ENCODE data around the gene OR4Q2. TPM values are rescaled to one million over a fixed set of nuclear protein-coding genes. Genes with fewer than 3 reads are reported as not detected.
"Not testable (repeated sequence)": the region's sequence is repeated elsewhere in the genome, so short reads cannot be mapped to it uniquely, and the experiment has no call there.

OR4Q2 gene
- total RNA-seq (2014; rRNA removed; shearing (Covaris generic)): not detected in 2 replicates

GRCh38 chr14:20001863-20002262 is at the start of gene OR4Q2:
Gene OR4Q2 (plus strand): TSS chr14:20002163.
- DNase-seq (ENCODE audit: low spot score): no peak
- in situ Hi-C loops (cut with HindIII; ENCODE audit: low sequenced_read_pairs): no loop called here

GRCh38 chr14:19969735-19970134 is 32.2 kb upstream of the OR4Q2 start:
- in situ Hi-C loops (cut with HindIII; ENCODE audit: low sequenced_read_pairs); DNase-seq (ENCODE audit: low spot score): not testable (repeated sequence)

- no peak for DNase-seq (ENCODE audit: low spot score)
- in situ Hi-C loops (cut with HindIII; ENCODE audit: low sequenced_read_pairs): no loop called here
Measured at GRCh38 chr14:19974844-19975243, 27.1 kb upstream of the OR4Q2 start.

GRCh38 chr14:19975291-19975690 is 26.7 kb upstream of the OR4Q2 start, which contains the start of gene OR4K15:
Gene OR4K15 (plus strand): TSS chr14:19975591. CDS start chr14:19975591, 0 bp downstream.
- no peak for DNase-seq (ENCODE audit: low spot score)
- in situ Hi-C loops (cut with HindIII; ENCODE audit: low sequenced_read_pairs): no loop called here

- no peak for DNase-seq (ENCODE audit: low spot score)
Measured at GRCh38 chr14:19993438-19993837, 8.5 kb upstream of the OR4Q2 start.

GRCh38 chr14:20002319-20002718 is 356 bp downstream of the OR4Q2 start:
- in situ Hi-C loops (cut with HindIII; ENCODE audit: low sequenced_read_pairs): no loop called here
- DNase-seq (ENCODE audit: low spot score): no peak

More at GRCh38 chr14:19993438-19993837, 8.5 kb upstream of the OR4Q2 start:
- in situ Hi-C loops (cut with HindIII; ENCODE audit: low sequenced_read_pairs): no loop called here

GRCh38 chr14:20008156-20008555 is 6.2 kb downstream of the OR4Q2 start:
- no peak for DNase-seq (ENCODE audit: low spot score)
- in situ Hi-C loops (cut with HindIII; ENCODE audit: low sequenced_read_pairs): no loop called here

GRCh38 chr14:20019257-20019865 is 17.4 kb downstream of the OR4Q2 start, which contains the start of gene OR4K14:
Gene OR4K14 (minus strand): TSS chr14:20019307. CDS start chr14:20015193, 4,114 bp downstream.
- in situ Hi-C loops (cut with HindIII; ENCODE audit: low sequenced_read_pairs): no loop called here
- no peak for DNase-seq (ENCODE audit: low spot score)

- no peak for DNase-seq (ENCODE audit: low spot score)
- in situ Hi-C loops (cut with HindIII; ENCODE audit: low sequenced_read_pairs): no loop called here
Measured at GRCh38 chr14:20031058-20031457, 29.1 kb downstream of the OR4Q2 start.

- in situ Hi-C loops (cut with HindIII; ENCODE audit: low sequenced_read_pairs): no loop called here
- no peak for DNase-seq (ENCODE audit: low spot score)
Measured at GRCh38 chr14:20035449-20035848, 33.5 kb downstream of the OR4Q2 start.

GRCh38 chr14:20035938-20036337 is 34.0 kb downstream of the OR4Q2 start, which contains the start of gene OR4K13:
Gene OR4K13 (minus strand): TSS chr14:20036038. CDS start chr14:20034758, 1,280 bp downstream.
- DNase-seq (ENCODE audit: low spot score): no peak
- in situ Hi-C loops (cut with HindIII; ENCODE audit: low sequenced_read_pairs): no loop called here

GRCh38 chr14:20044243-20044642 is 42.3 kb downstream of the OR4Q2 start:
- DNase-seq (ENCODE audit: low spot score): no peak
- in situ Hi-C loops (cut with HindIII; ENCODE audit: low sequenced_read_pairs): no loop called here

- in situ Hi-C loops (cut with HindIII; ENCODE audit: low sequenced_read_pairs): no loop called here
- DNase-seq (ENCODE audit: low spot score): no peak
Measured at GRCh38 chr14:20048202-20048601, 46.2 kb downstream of the OR4Q2 start.

Other genes starting within 250 kb of the OR4Q2 start
- not detected in 2 replicates for gene OR4M1, start 228.7 kb upstream of the OR4Q2 start, total RNA-seq (2014; rRNA removed; shearing (Covaris generic))
- not detected in 2 replicates for gene OR4N2, start 198.4 kb upstream of the OR4Q2 start, total RNA-seq (2014; rRNA removed; shearing (Covaris generic))
- not detected in 2 replicates for gene OR4K2, start 127.0 kb upstream of the OR4Q2 start, total RNA-seq (2014; rRNA removed; shearing (Covaris generic))
- gene OR4K5, start 81.6 kb upstream of the OR4Q2 start, total RNA-seq (2014; rRNA removed; shearing (Covaris generic)): not detected in 2 replicates
- gene OR4K1, start 71.2 kb upstream of the OR4Q2 start, total RNA-seq (2014; rRNA removed; shearing (Covaris generic)): not detected in 2 replicates
- gene OR4K15, start 26.6 kb upstream of the OR4Q2 start, total RNA-seq (2014; rRNA removed; shearing (Covaris generic)): not detected in 2 replicates
- not detected in 2 replicates for gene OR4K14, start 17.1 kb downstream of the OR4Q2 start, total RNA-seq (2014; rRNA removed; shearing (Covaris generic))
- gene OR4K13, start 33.9 kb downstream of the OR4Q2 start, total RNA-seq (2014; rRNA removed; shearing (Covaris generic)): not detected in 2 replicates
- not detected in 2 replicates for gene OR4L1, start 57.9 kb downstream of the OR4Q2 start, total RNA-seq (2014; rRNA removed; shearing (Covaris generic))
- not detected in 2 replicates for gene OR4K17, start 108.6 kb downstream of the OR4Q2 start, total RNA-seq (2014; rRNA removed; shearing (Covaris generic))
- gene OR4N5, start 136.7 kb downstream of the OR4Q2 start, total RNA-seq (2014; rRNA removed; shearing (Covaris generic)): not detected in 2 replicates
- not detected in 2 replicates for gene OR11G2, start 188.7 kb downstream of the OR4Q2 start, total RNA-seq (2014; rRNA removed; shearing (Covaris generic))
- gene OR11H6, start 221.5 kb downstream of the OR4Q2 start, total RNA-seq (2014; rRNA removed; shearing (Covaris generic)): not detected in 2 replicates
- not detected in 2 replicates for gene OR11H7, start 226.8 kb downstream of the OR4Q2 start, total RNA-seq (2014; rRNA removed; shearing (Covaris generic))
- not detected in 2 replicates for gene OR11H4, start 237.1 kb downstream of the OR4Q2 start, total RNA-seq (2014; rRNA removed; shearing (Covaris generic))